Adipose tissue (tissue), 3 donors: ENCODE results near the gene CGN. TPM values are rescaled to one million over a fixed set of nuclear protein-coding genes. Genes with fewer than 3 reads are reported as not detected.

Experiments
- H3K27ac ChIP-seq: one replicate; pipeline ENCODE4 v1.5.1; 2013; ENCODE audit warnings: low read depth, low read length
- WGBS, 3 donors: extraction: QIAGEN DNeasy Blood & Tissue Kit; methylation state at CpG; one replicate each; pipeline ENCODE4 v1.1.7; 2013; 5-methylcytosine and 5-hydroxymethylcytosine counted together
- polyA plus RNA-seq, 3 donors: library from polyadenylated mRNA; stranded (reverse); fragments of 200-250 nt; gene quantifications; one replicate each; pipeline ENCODE4 v1.2.3, GENCODE V29; 2013
- donor health status: healthy with polysubstance abuse.
- donor health status: Bipolar disorder and iron deficiency.
- donor health status: healthy.

The CGN gene
- polyA plus RNA-seq, 3 donors: 2.0 to 28.7 (median 2.1) TPM

- 77 to 84% (median 84%) methylated on average over 12 of the region's 12 CpGs for WGBS, 3 donors
- H3K27ac ChIP-seq: no peak overlapping the region
Observed at GRCh38 chr1:151574575-151575529, 63.7 kb downstream of the CGN start.

GRCh38 chr1:151577173-151577572 is 66.0 kb downstream of the CGN start:
- no peak overlapping the region for H3K27ac ChIP-seq
- 94 to 98% (median 97%) methylated on average over 2 of the region's 2 CpGs for WGBS, 3 donors

- H3K27ac ChIP-seq: no peak overlapping the region
- WGBS, 3 donors: 89 to 93% (median 92%) methylated on average over 1 of the region's 1 CpG
Observed at GRCh38 chr1:151578941-151579340, 67.8 kb downstream of the CGN start.

- WGBS, 3 donors: 78 to 85% (median 82%) methylated on average over 8 of the region's 8 CpGs
- no peak overlapping the region for H3K27ac ChIP-seq
Observed at GRCh38 chr1:151579436-151580225, 68.4 kb downstream of the CGN start.

GRCh38 chr1:151581451-151581850 is 70.3 kb downstream of the CGN start:
- WGBS, 3 donors: 67 to 85% (median 80%) methylated on average over 5 of the region's 5 CpGs

GRCh38 chr1:151581921-151582320 is 70.7 kb downstream of the CGN start:
- 44 to 90% (median 82%) methylated on average over 1 of the region's 1 CpG for WGBS, 3 donors
- no peak overlapping the region for H3K27ac ChIP-seq

More at GRCh38 chr1:151581451-151581850, 70.3 kb downstream of the CGN start:
- no peak overlapping the region for H3K27ac ChIP-seq

GRCh38 chr1:151583796-151584195 is 72.6 kb downstream of the CGN start:
- H3K27ac ChIP-seq: no peak overlapping the region
- 52 to 70% (median 70%) methylated on average over 2 of the region's 2 CpGs for WGBS, 3 donors

- 63 to 70% (median 70%) methylated on average over 6 of the region's 6 CpGs for WGBS, 3 donors
- no peak overlapping the region for H3K27ac ChIP-seq
Observed at GRCh38 chr1:151584278-151584677, 73.1 kb downstream of the CGN start.

- 64 to 79% (median 70%) methylated on average over 7 of the region's 7 CpGs for WGBS, 3 donors
- no peak overlapping the region for H3K27ac ChIP-seq
Observed at GRCh38 chr1:151584780-151585179, 73.6 kb downstream of the CGN start.

- H3K27ac ChIP-seq: no peak overlapping the region
- 0 to 70% (median 26%) methylated on average over 1 of the region's 1 CpG for WGBS, 3 donors
Observed at GRCh38 chr1:151585622-151586021, 74.4 kb downstream of the CGN start.

Other genes with a start within 250 kb of the CGN start
- gene ZNF687, start 229.1 kb upstream of the CGN start, polyA plus RNA-seq: 1 to 10 TPM; 4.9 to 10.0 (median 7.5) TPM
- gene PI4KB, start 184.0 kb upstream of the CGN start, polyA plus RNA-seq: 10 to 100 TPM; 24.5 to 55.2 (median 46.7) TPM
- gene RFX5, start 164.1 kb upstream of the CGN start, polyA plus RNA-seq: 10 to 100 TPM in 2 of 3 donors, 1 to 10 TPM in 1; 5.7 to 20.2 (median 16.9) TPM
- 100 to 1,000 TPM in 2 of 3 donors, 10 to 100 TPM in 1; 36.3 to 141 (median 141) TPM for gene SELENBP1, start 138.7 kb upstream of the CGN start, polyA plus RNA-seq
- 100 to 1,000 TPM; 145 to 348 (median 335) TPM for gene PSMB4, start 111.8 kb upstream of the CGN start, polyA plus RNA-seq
- 10 to 100 TPM; 10.8 to 17.6 (median 16.8) TPM for gene POGZ, start 51.9 kb upstream of the CGN start, polyA plus RNA-seq
- 10 to 100 TPM in 1 of 3 donors, 1 to 10 TPM in 2; 4.2 to 13.3 (median 4.2) TPM for gene TUFT1, start 28.9 kb downstream of the CGN start, polyA plus RNA-seq
- gene SNX27, start 100.7 kb downstream of the CGN start, polyA plus RNA-seq: 10 to 100 TPM in 1 of 3 donors, 1 to 10 TPM in 2; 3.5 to 19.5 (median 4.7) TPM
- gene CELF3, start 205.4 kb downstream of the CGN start, polyA plus RNA-seq: 1 to 10 TPM in 1 of 3 donors, under 1 TPM in 1, not detected in 1; 0.13 to 4.6 TPM
- not detected for gene RIIAD1, start 210.1 kb downstream of the CGN start, polyA plus RNA-seq